Adrenal gland (tissue), 5 donors: ENCODE results near the gene TNKS1BP1.

Source experiments
- POLR2A ChIP-seq, 2 donors: fragments of 450-650 bp; IDR thresholded peaks; one replicate each; pipeline ENCODE4 v1.6.1; 2017; ENCODE audit warnings: antibody characterized with exemption in 2 of 2, mild to moderate bottlenecking in 2 of 2, moderate library complexity in 1 of 2
- TF ChIP-seq, protein P1 (sequence below), 6 experiments: fragments of 450-650 bp in 4 of 6; fragments of 200-600 bp in 2 of 6; sonication (generic) in 1 of 6; IDR thresholded peaks; 1 replicate in 5 of 6; 2 replicates in 1 of 6; pipeline versions ENCODE4 v1.5.1 to v1.8.0; 2016 to 2021; ENCODE audit warnings: antibody characterized with exemption in 6 of 6, mild to moderate bottlenecking in 2 of 6, moderate library complexity in 1 of 6
- donor health status: DM: no; HTN: no; CAD: no.

- no peak for TF ChIP-seq POLR2A (IDR thresholded peaks at IDR 0.05)
- TF ChIP-seq, protein P1, sequence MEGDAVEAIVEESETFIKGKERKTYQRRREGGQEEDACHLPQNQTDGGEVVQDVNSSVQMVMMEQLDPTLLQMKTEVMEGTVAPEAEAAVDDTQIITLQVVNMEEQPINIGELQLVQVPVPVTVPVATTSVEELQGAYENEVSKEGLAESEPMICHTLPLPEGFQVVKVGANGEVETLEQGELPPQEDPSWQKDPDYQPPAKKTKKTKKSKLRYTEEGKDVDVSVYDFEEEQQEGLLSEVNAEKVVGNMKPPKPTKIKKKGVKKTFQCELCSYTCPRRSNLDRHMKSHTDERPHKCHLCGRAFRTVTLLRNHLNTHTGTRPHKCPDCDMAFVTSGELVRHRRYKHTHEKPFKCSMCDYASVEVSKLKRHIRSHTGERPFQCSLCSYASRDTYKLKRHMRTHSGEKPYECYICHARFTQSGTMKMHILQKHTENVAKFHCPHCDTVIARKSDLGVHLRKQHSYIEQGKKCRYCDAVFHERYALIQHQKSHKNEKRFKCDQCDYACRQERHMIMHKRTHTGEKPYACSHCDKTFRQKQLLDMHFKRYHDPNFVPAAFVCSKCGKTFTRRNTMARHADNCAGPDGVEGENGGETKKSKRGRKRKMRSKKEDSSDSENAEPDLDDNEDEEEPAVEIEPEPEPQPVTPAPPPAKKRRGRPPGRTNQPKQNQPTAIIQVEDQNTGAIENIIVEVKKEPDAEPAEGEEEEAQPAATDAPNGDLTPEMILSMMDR (IDR thresholded peaks at IDR 0.05) = no peak
Observed at GRCh38 chr11:57353852-57354251, 29.1 kb upstream of the TNKS1BP1 start.
